Kidney (tissue), 14 donors: Measurements from ENCODE around the gene DAZAP2. TPM values are rescaled to one million over a fixed set of nuclear protein-coding genes. Genes with fewer than 3 reads are reported as not detected.

Experiments
- DNase-seq, 5 donors: peaks; one replicate each; pipeline ENCODE4 v3.0.0-alpha.2; 2013 to 2020
- FAIRE-seq: peaks from 2 replicates; lab custom pipeline; 2012; peaks lifted over from hg19 to GRCh38; lab: Jason Lieb, UNC
- H3K27ac ChIP-seq, 2 donors: one replicate each; pipeline ENCODE4 v1.7.0; 2013; ENCODE audit warnings: low read depth in 2 of 2, low read length in 2 of 2, inconsistent platforms in 1 of 2
- H3K27me3 ChIP-seq: one replicate; pipeline ENCODE4 v1.7.1; 2013; ENCODE audit warnings: low read length, inconsistent platforms; ENCODE audit not compliant: control insufficient read depth, insufficient read depth
- H3K36me3 ChIP-seq, 3 donors: one replicate each; pipeline versions ENCODE4 v1.7.0 to v1.7.1; 2013; ENCODE audit warnings: low read length in 3 of 3, control low read depth in 1 of 3, inconsistent platforms in 1 of 3; ENCODE audit not compliant: insufficient read depth in 3 of 3, control insufficient read depth in 2 of 3
- H3K4me1 ChIP-seq, 3 donors: one replicate each; pipeline versions ENCODE4 v1.7.0 to v1.7.1; 2013; ENCODE audit warnings: low read length in 3 of 3, inconsistent platforms in 1 of 3, low read depth in 1 of 3; ENCODE audit not compliant: control insufficient read depth in 2 of 3, insufficient read depth in 2 of 3
- H3K4me3 ChIP-seq, 3 donors: one replicate each; pipeline versions ENCODE4 v1.7.0 to v1.8.1; 2013; ENCODE audit warnings: low read length in 3 of 3, control low read depth in 1 of 3, inconsistent platforms in 1 of 3
- H3K9ac ChIP-seq, 3 donors: one replicate each; pipeline versions ENCODE4 v1.7.0 to v1.7.1; 2013; ENCODE audit warnings: low read length in 3 of 3, control low read depth in 1 of 3, inconsistent platforms in 1 of 3
- H3K9me3 ChIP-seq, 3 donors: one replicate each; pipeline versions ENCODE4 v1.7.0 to v1.7.1; 2013; ENCODE audit warnings: low read length in 3 of 3, control low read depth in 1 of 3, inconsistent platforms in 1 of 3; ENCODE audit not compliant: control insufficient read depth in 2 of 3, insufficient read depth in 1 of 3
- CTCF ChIP-seq: IDR thresholded peaks from 3 replicates; pipeline ENCODE4 v1.5.1; 2012; ENCODE audit warnings: mild to moderate bottlenecking, moderate library complexity, borderline replicate concordance; ENCODE audit not compliant: insufficient read depth; ENCODE audit errors: extremely low read depth
- intact Hi-C: fragments of 100-400 bp; cut with DNase I; formaldehyde crosslinking; loops from one replicate; pipeline ENCODE4 v1.11.1; 2022
- polyA plus RNA-seq: library from polyadenylated mRNA; stranded (reverse); fragments of 350-450 nt; fragmentation: Illumina TruSeq; extraction: RNeasy Lipid Tissue Mini Kit (QIAGEN cat#74804); gene quantifications from one replicate; pipeline ENCODE4 v1.2.3, GENCODE V29; 2014; ENCODE audit warnings: low read depth, low replicate concordance; ENCODE audit not compliant: insufficient read depth
- total RNA-seq: library from RNA; stranded (reverse); fragmentation: NEBNext Ultra II Directional; extraction: Animal tissue kit (Norgen Biotek cat#: 25700); gene quantifications from one replicate; pipeline ENCODE4 v1.2.1, GENCODE V29; 2021
- donor health status: control.
- donor health status: control.
- donor health status: control.
- donor health status: control.
- donor health status: control.
- donor health status: DM: yes; HTN: yes; CAD: no.
- donor health status: Normal renal cell carcinoma (clear cell type).

The DAZAP2 gene
- total and polyA plus RNA-seq, 2 donors from 2014 or later: 319 to 363 TPM

- no peak for TF ChIP-seq CTCF
- H3K9ac ChIP-seq: no peak overlapping the region
- DNase-seq: peak in 1 of 5 donors; percentile 3
- intact Hi-C loops: no loop called here
- FAIRE-seq: no peak
- H3K27ac ChIP-seq: no peak overlapping the region
- H3K9me3 ChIP-seq: no peaks in the 10 kb centered on the region
- H3K36me3 ChIP-seq: peaks cover 0 to 5% (median 0%) of the 10 kb centered on the region in 3 donors
- H3K27me3 ChIP-seq: no peaks in the 10 kb centered on the region
- no peak overlapping the region for H3K4me3 ChIP-seq
- peaks cover 0 to 2% (median 0%) of the 10 kb centered on the region in 3 donors for H3K4me1 ChIP-seq
These were observed 37.8 kb upstream of the DAZAP2 start for GRCh38 chr12:51200806-51201205.

DNA sequence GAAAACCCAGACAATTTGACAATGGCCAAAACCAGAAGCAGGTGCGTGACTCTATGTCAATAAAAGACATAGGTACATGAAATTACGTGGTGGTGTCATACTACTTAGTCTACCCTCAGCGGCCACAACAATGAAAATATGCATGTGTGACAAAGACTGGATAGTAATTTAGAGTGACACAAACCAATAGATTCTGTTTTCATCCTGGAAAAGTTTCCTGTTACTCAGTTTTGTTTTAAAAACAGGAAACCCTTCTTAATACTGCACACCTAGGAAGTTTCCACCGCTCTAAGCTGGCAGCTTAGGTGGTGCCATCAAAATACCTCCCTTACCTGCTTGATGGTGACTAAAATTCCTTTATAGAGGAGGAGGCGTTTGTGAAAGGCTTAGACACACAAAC, 35.9 kb upstream of the DAZAP2 start:
- no peak overlapping the region for H3K27ac ChIP-seq
- H3K4me3 ChIP-seq: no peak overlapping the region
- H3K9ac ChIP-seq: no peak overlapping the region
- H3K9me3 ChIP-seq: no peaks in the 10 kb centered on the region
- no peak for FAIRE-seq
- H3K27me3 ChIP-seq: no peaks in the 10 kb centered on the region
- intact Hi-C loops: no loop called here
- DNase-seq: no peak
- peaks cover 0 to 5% (median 0%) of the 10 kb centered on the region in 3 donors for H3K36me3 ChIP-seq
- TF ChIP-seq CTCF: no peak
- peaks cover 0 to 2% (median 0%) of the 10 kb centered on the region in 3 donors for H3K4me1 ChIP-seq

- no peaks in the 10 kb centered on the region for H3K27me3 ChIP-seq
- DNase-seq (peak in 1 of 5 donors; percentile 13), FAIRE-seq (no peak)
- no peak for TF ChIP-seq CTCF
- H3K27ac ChIP-seq: no peak overlapping the region
- H3K9me3 ChIP-seq: no peaks in the 10 kb centered on the region
- no peaks in the 10 kb centered on the region for H3K4me1 ChIP-seq
- H3K9ac ChIP-seq: no peak overlapping the region
- intact Hi-C loops: no loop called here
- H3K36me3 ChIP-seq: peaks cover 0 to 5% (median 0%) of the 10 kb centered on the region in 3 donors
- no peak overlapping the region for H3K4me3 ChIP-seq
These were observed 33.3 kb upstream of the DAZAP2 start for GRCh38 chr12:51205350-51205749.
